ENCODE results near the gene OR1I1.

Gene OR1I1

GRCh38 chr19:15042826-15043225 is 39.2 kb upstream of the OR1I1 start:
- Histone ChIP-seq H3K9me3 (ENCODE audit: severe bottlenecking) (no peaks in the 10 kb centered on the region), H3K36me3 (ENCODE audit: low read depth) (no peaks in the 10 kb centered on the region), H3K27ac (ENCODE audit: poor library complexity, severe bottlenecking) (no peak overlapping the region), H3K27me3 (ENCODE audit: insufficient read depth, poor library complexity, severe bottlenecking) (no peaks in the 10 kb centered on the region), H3K4me3 (ENCODE audit: severe bottlenecking) (no peak overlapping the region), H3K4me1 (ENCODE audit: insufficient read depth, poor library complexity, severe bottlenecking) (peaks cover 8% of the 10 kb centered on the region)
- TF ChIP-seq, protein P1, sequence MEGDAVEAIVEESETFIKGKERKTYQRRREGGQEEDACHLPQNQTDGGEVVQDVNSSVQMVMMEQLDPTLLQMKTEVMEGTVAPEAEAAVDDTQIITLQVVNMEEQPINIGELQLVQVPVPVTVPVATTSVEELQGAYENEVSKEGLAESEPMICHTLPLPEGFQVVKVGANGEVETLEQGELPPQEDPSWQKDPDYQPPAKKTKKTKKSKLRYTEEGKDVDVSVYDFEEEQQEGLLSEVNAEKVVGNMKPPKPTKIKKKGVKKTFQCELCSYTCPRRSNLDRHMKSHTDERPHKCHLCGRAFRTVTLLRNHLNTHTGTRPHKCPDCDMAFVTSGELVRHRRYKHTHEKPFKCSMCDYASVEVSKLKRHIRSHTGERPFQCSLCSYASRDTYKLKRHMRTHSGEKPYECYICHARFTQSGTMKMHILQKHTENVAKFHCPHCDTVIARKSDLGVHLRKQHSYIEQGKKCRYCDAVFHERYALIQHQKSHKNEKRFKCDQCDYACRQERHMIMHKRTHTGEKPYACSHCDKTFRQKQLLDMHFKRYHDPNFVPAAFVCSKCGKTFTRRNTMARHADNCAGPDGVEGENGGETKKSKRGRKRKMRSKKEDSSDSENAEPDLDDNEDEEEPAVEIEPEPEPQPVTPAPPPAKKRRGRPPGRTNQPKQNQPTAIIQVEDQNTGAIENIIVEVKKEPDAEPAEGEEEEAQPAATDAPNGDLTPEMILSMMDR (IDR thresholded peaks at IDR 0.05; ENCODE audit: poor library complexity, severe bottlenecking), result no peak
- DNase-seq (ENCODE audit: low spot score) (no peak), ATAC-seq (ENCODE audit: low read depth) (no peak)

DNA sequence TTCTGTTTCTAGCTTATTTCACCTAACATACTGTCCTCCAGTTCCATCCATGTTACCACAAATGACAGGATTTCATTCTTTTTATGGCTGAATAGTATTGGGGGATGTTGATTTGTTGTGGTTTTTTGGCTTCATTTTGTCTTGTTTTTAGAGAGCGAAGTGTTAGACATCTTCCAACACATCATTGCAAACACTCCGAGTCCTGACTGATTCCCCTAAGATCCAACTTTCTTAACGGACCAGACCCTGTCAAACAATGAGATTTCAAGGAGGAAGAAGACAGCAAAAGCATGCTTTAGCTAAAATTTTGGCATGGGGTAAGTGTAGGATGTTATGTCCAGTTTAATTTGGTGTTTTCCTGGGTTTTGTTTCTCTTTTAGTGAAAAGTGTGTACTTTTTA is 36.5 kb upstream of the OR1I1 start:
- TF ChIP-seq, protein P1 (IDR thresholded peaks at IDR 0.05; ENCODE audit: poor library complexity, severe bottlenecking), result no peak
- Histone ChIP-seq H3K27ac (ENCODE audit: poor library complexity, severe bottlenecking) (no peak overlapping the region), H3K4me3 (ENCODE audit: severe bottlenecking) (no peak overlapping the region), H3K36me3 (ENCODE audit: low read depth) (no peaks in the 10 kb centered on the region), H3K9me3 (ENCODE audit: severe bottlenecking) (no peaks in the 10 kb centered on the region), H3K4me1 (ENCODE audit: insufficient read depth, poor library complexity, severe bottlenecking) (no peaks in the 10 kb centered on the region), H3K27me3 (ENCODE audit: insufficient read depth, poor library complexity, severe bottlenecking) (no peaks in the 10 kb centered on the region)
- DNase-seq (ENCODE audit: low spot score) (no peak), ATAC-seq (ENCODE audit: low read depth) (no peak)

GRCh38 chr19:15047680-15048079 is 34.3 kb upstream of the OR1I1 start:
- TF ChIP-seq, protein P1 (IDR thresholded peaks at IDR 0.05; ENCODE audit: poor library complexity, severe bottlenecking), result no peak
- no peak for DNase-seq (ENCODE audit: low spot score)
- Histone ChIP-seq H3K36me3 (ENCODE audit: low read depth) (no peaks in the 10 kb centered on the region), H3K4me1 (ENCODE audit: insufficient read depth, poor library complexity, severe bottlenecking) (no peaks in the 10 kb centered on the region), H3K9me3 (ENCODE audit: severe bottlenecking) (no peaks in the 10 kb centered on the region), H3K27me3 (ENCODE audit: insufficient read depth, poor library complexity, severe bottlenecking) (no peaks in the 10 kb centered on the region), H3K4me3 (ENCODE audit: severe bottlenecking) (no peak overlapping the region), H3K27ac (ENCODE audit: poor library complexity, severe bottlenecking) (no peak overlapping the region)
- ATAC-seq (ENCODE audit: low read depth), result no peak

DNA sequence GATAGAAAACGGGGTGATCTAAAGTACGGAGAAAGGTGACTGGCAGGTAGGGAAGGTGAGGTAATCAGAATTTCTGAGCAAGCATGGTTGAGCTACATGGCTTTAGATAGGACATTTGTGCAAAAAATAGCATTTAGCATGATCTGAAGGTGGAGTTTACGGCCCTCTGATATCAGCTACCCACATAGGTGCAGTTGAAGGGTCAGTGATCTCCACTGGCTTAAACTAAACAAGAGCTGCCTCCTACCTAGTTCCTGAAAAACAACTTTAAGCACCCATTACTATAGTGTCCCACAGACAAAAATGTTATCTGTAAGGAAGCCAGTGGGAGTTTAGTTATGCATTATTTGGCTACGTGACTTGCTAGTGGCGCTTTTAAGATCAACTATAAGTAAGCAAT is 33.9 kb upstream of the OR1I1 start:
- Histone ChIP-seq H3K27ac (ENCODE audit: poor library complexity, severe bottlenecking) (no peak overlapping the region), H3K4me3 (ENCODE audit: severe bottlenecking) (no peak overlapping the region), H3K9me3 (ENCODE audit: severe bottlenecking) (no peaks in the 10 kb centered on the region), H3K4me1 (ENCODE audit: insufficient read depth, poor library complexity, severe bottlenecking) (no peaks in the 10 kb centered on the region), H3K36me3 (ENCODE audit: low read depth) (no peaks in the 10 kb centered on the region), H3K27me3 (ENCODE audit: insufficient read depth, poor library complexity, severe bottlenecking) (no peaks in the 10 kb centered on the region)
- DNase-seq (ENCODE audit: low spot score), result no peak
- ATAC-seq (ENCODE audit: low read depth), result no peak
- TF ChIP-seq, protein P1 (IDR thresholded peaks at IDR 0.05; ENCODE audit: poor library complexity, severe bottlenecking), result no peak

- TF ChIP-seq, protein P1 (IDR thresholded peaks at IDR 0.05; ENCODE audit: poor library complexity, severe bottlenecking), result no peak
- H3K36me3 ChIP-seq (ENCODE audit: low read depth), result no peaks in the 10 kb centered on the region
- DNase-seq (ENCODE audit: low spot score) (no peak), ATAC-seq (ENCODE audit: low read depth) (no peak)
- H3K27ac ChIP-seq (ENCODE audit: poor library complexity, severe bottlenecking), result no peak within 1 kb of the TSS
- no peaks in the 10 kb centered on the region for H3K4me1 ChIP-seq (ENCODE audit: insufficient read depth, poor library complexity, severe bottlenecking)
- no peak within 1 kb of the TSS for H3K4me3 ChIP-seq (ENCODE audit: severe bottlenecking)
- no peaks in the 10 kb centered on the region for H3K27me3 ChIP-seq (ENCODE audit: insufficient read depth, poor library complexity, severe bottlenecking)
- H3K9me3 ChIP-seq (ENCODE audit: severe bottlenecking), result no peaks in the 10 kb centered on the region
These were observed 33.0 kb upstream of the OR1I1 start, which contains the start of gene CASP14 for GRCh38 chr19:15048885-15049541. CASP14 (plus strand) TSS chr19:15049480; CDS start chr19:15052252, 2,772 bp downstream.
